Measurements from ENCODE around the gene TCP11L1. TPM values are rescaled to one million over a fixed set of nuclear protein-coding genes. Genes with fewer than 3 reads are reported as not detected.

The TCP11L1 gene
- total and polyA plus RNA-seq, 11 donors: 3.1 to 13.9 (median 8.0) TPM

DNA sequence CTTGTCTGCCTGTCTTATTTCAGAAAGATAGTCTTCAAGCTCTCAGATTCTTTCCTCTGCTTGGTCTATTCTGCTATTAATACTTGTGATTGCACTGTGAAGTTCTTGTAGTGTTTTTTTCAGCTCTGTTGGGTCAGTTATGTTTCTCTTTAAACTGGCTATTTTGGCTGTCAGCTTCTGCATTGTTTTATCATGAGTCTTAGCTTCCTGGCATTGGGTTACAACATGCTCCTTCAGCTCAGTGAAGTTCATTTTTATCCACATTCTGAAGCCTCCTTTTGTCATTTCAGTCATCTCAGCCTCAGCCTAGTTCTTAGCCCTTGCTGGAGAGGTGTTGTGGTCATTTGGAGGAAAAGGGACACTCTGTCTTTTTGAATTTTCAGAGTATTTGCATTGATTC lies 39.2 kb upstream of the TCP11L1 start:
- intact Hi-C loops (cut with DNase I): no loop called here
- Histone ChIP-seq H3K4me3 (no peak overlapping the region), H3K36me3 (no peaks in the 10 kb centered on the region), H3K27me3 (no peaks in the 10 kb centered on the region), H3K9me3 (peaks cover 0 to 10% (median 0%) of the 10 kb centered on the region in 12 donors), H3K4me1 (no peaks in the 10 kb centered on the region), H3K27ac (no peak overlapping the region)
- TF ChIP-seq, protein P1, sequence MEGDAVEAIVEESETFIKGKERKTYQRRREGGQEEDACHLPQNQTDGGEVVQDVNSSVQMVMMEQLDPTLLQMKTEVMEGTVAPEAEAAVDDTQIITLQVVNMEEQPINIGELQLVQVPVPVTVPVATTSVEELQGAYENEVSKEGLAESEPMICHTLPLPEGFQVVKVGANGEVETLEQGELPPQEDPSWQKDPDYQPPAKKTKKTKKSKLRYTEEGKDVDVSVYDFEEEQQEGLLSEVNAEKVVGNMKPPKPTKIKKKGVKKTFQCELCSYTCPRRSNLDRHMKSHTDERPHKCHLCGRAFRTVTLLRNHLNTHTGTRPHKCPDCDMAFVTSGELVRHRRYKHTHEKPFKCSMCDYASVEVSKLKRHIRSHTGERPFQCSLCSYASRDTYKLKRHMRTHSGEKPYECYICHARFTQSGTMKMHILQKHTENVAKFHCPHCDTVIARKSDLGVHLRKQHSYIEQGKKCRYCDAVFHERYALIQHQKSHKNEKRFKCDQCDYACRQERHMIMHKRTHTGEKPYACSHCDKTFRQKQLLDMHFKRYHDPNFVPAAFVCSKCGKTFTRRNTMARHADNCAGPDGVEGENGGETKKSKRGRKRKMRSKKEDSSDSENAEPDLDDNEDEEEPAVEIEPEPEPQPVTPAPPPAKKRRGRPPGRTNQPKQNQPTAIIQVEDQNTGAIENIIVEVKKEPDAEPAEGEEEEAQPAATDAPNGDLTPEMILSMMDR (IDR thresholded peaks at IDR 0.05): no peak
- TF ChIP-seq POLR2A (IDR thresholded peaks at IDR 0.05): no peak
- ATAC-seq (no peak), DNase-seq (no peak)

DNA sequence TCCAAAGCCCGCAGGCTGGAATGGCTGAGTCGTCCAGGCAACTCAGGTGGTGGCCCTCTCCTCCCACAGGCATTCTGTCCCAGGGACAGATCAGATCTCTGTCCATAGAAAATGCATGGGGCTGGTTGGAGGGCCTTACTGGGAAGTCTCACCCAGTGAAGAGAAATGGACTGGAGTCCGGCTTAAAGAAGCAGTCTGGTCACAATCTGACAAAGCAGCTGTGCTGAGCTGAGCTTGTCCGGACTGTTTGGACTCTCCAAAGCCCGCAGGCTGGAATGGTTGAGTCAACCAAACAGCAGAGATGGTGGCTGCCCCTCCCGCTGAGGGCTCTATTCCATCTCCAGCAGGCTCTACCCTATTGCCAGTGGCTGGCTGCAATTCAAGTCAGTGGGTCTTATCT lies 38.1 kb upstream of the TCP11L1 start:
- Histone ChIP-seq H3K27ac (no peak overlapping the region), H3K4me1 (no peaks in the 10 kb centered on the region), H3K4me3 (no peak overlapping the region), H3K27me3 (no peaks in the 10 kb centered on the region), H3K9me3 (peaks cover 0 to 10% (median 0%) of the 10 kb centered on the region in 12 donors), H3K36me3 (no peaks in the 10 kb centered on the region)
- ATAC-seq: no peak
- no peak for DNase-seq
- TF ChIP-seq, protein P1 (IDR thresholded peaks at IDR 0.05): no peak
- TF ChIP-seq POLR2A (IDR thresholded peaks at IDR 0.05): no peak
- intact Hi-C loops (cut with DNase I): no loop called here
- 75 to 95% (median 81%) methylated on average over 4 to 6 of the region's 6 CpGs for WGBS, 4 donors

DNA sequence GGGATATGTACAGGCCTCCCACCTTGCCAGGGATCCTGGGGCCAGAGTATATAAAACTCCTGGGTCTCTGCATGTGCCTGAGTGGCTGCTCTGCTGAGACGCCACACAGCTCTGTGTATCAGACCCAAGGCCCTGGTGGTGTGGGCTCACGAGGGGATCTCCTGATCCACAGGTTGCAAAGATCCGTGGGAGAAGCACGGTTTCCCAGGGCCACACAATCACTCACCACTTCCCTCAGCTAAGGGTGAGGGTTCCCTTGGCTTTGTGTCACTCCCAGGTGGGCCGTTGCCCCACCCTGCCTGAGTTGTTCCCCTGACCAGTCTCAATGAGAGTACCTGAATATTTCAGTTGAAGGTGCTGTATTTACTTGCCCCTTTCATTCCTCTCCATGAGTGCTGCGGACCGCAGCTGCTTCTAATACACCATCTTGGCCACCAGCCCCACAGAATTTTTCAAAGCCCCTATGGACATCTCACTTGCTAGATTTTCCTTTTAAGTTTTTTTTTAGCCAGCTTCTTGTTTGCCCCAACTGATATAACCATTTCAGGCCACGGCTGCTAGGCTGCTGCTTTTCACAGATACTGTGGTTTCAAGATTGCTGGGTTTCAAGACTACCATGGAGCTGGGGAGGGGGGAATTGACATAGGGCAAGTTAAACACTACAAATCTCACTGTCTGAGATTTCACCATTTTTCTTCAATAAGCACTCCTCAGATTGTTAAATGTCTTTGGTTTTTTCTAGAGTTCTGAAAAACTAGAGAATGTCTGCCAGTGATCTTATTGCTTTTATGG lies 37.4 kb upstream of the TCP11L1 start:
- Histone ChIP-seq H3K27ac (no peak overlapping the region), H3K4me3 (no peak overlapping the region), H3K36me3 (no peaks in the 10 kb centered on the region), H3K9me3 (peaks cover 0 to 10% (median 0%) of the 10 kb centered on the region in 12 donors), H3K4me1 (no peaks in the 10 kb centered on the region), H3K27me3 (no peaks in the 10 kb centered on the region)
- intact Hi-C loops (cut with DNase I): no loop called here
- no peak for TF ChIP-seq POLR2A (IDR thresholded peaks at IDR 0.05)
- TF ChIP-seq, protein P1 (IDR thresholded peaks at IDR 0.05): no peak
- DNase-seq (no peak), ATAC-seq (no peak)
- 76 to 85% (median 83%) methylated on average over 4 to 8 of the region's 8 CpGs for WGBS, 4 donors

DNA sequence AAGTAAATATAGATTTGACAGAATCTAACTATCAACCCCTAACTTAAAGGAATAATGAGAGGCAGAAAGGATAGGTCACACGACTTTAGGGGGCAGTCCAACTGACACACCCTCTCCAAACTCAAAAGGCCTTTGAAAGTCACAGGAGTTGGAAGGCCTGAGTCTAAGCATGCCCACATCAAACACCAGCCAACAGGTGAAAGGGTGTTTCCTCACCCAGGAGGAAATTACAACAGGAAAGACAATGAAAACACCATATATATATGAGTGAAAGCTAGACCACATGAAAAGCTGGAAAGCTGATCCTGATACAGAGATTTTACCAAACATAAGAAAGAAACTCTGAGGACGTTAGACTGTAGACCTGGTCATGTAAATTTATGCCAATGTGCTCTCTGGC lies 34.2 kb upstream of the TCP11L1 start:
- 55 to 68% (median 62%) methylated on average over 2 of the region's 2 CpGs for WGBS, 4 donors
- Histone ChIP-seq H3K27me3 (no peaks in the 10 kb centered on the region), H3K27ac (no peak overlapping the region), H3K9me3 (no peaks in the 10 kb centered on the region), H3K4me1 (no peaks in the 10 kb centered on the region), H3K36me3 (no peaks in the 10 kb centered on the region), H3K4me3 (no peak overlapping the region)
- no peak for DNase-seq
- ATAC-seq: no peak
- intact Hi-C loops (cut with DNase I): no loop called here
- no peak for TF ChIP-seq POLR2A (IDR thresholded peaks at IDR 0.05)
- TF ChIP-seq, protein P1 (IDR thresholded peaks at IDR 0.05): no peak
